Kidney epithelial cell (primary cell): ENCODE results near the gene ARX. TPM values are rescaled to one million over a fixed set of nuclear protein-coding genes. Genes with fewer than 3 reads are reported as not detected.

Source experiments
- DNase-seq: peaks from one replicate; pipeline ENCODE4 v3.0.0-alpha.2; 2010; ENCODE audit warnings: low read depth
- H3K27me3 ChIP-seq: 2 replicates; pipeline ENCODE4 v1.6.0; 2011; ENCODE audit warnings: low read length; ENCODE audit not compliant: control insufficient read depth, insufficient read depth
- H3K36me3 ChIP-seq: 2 replicates; pipeline ENCODE4 v1.5.1; 2011; ENCODE audit warnings: low read length; ENCODE audit not compliant: control insufficient read depth, insufficient read depth
- H3K4me3 ChIP-seq: 2 replicates; pipeline ENCODE4 v1.5.1; 2011; ENCODE audit warnings: low read depth, mild to moderate bottlenecking, control low read depth, low read length
- CTCF ChIP-seq: IDR thresholded peaks from 2 replicates; pipeline ENCODE4 v1.5.1; 2011; ENCODE audit warnings: mild to moderate bottlenecking, moderate library complexity, low read length, control low read depth, inconsistent platforms; ENCODE audit not compliant: insufficient read depth, poor library complexity, severe bottlenecking
- total RNA-seq: library from RNA; depleted of rRNA; stranded (reverse); fragments of >200 nt; gene quantifications from 2 replicates; pipeline ENCODE4 v1.2.3, GENCODE V29; 2015

Gene ARX
- total RNA-seq, 1 donor from 2014 or later, result not detected

- DNase-seq, result no peak
- no peak for TF ChIP-seq CTCF
- Histone ChIP-seq H3K27me3 (peaks cover 87% of the 10 kb centered on the region), H3K4me3 (no peak overlapping the region), H3K36me3 (no peaks in the 10 kb centered on the region)
These were observed 4.0 kb downstream of the ARX start for GRCh38 chrX:25011589-25012432.

GRCh38 chrX:25010784-25011588 is 4.8 kb downstream of the ARX start:
- peaks cover 87% of the 10 kb centered on the region for H3K27me3 ChIP-seq

GRCh38 chrX:25009407-25009806 is 6.4 kb downstream of the ARX start:
- Histone ChIP-seq H3K4me3 (no peak overlapping the region), H3K36me3 (no peaks in the 10 kb centered on the region), H3K27me3 (peaks cover 89% of the 10 kb centered on the region)
- no peak for TF ChIP-seq CTCF
- no peak for DNase-seq

More at GRCh38 chrX:25010784-25011588, 4.8 kb downstream of the ARX start:
- TF ChIP-seq CTCF, result no peak
- DNase-seq, result no peak
- Histone ChIP-seq H3K36me3 (no peaks in the 10 kb centered on the region), H3K4me3 (no peak overlapping the region)

GRCh38 chrX:25007059-25008053 is 8.4 kb downstream of the ARX start:
- TF ChIP-seq CTCF, result no peak
- Histone ChIP-seq H3K27me3 (peaks cover 86% of the 10 kb centered on the region), H3K4me3 (no peak overlapping the region), H3K36me3 (no peaks in the 10 kb centered on the region)
- DNase-seq, result no peak

GRCh38 chrX:25006586-25007058 is 9.1 kb downstream of the ARX start:
- Histone ChIP-seq H3K4me3 (no peak overlapping the region), H3K27me3 (peaks cover 86% of the 10 kb centered on the region), H3K36me3 (no peaks in the 10 kb centered on the region)
- TF ChIP-seq CTCF, result no peak
- DNase-seq, result no peak
